DMS153 (cell line): ENCODE measurements around the gene C22orf39.
A peak's percentile ranks its signal among the peaks of the same experiment; 100 is the strongest.

ENCODE experiments used
- DNase-seq: peaks from one replicate; lab custom pipeline; 2025; lab: John Stamatoyannopoulos, UW

The C22orf39 gene, protein sequence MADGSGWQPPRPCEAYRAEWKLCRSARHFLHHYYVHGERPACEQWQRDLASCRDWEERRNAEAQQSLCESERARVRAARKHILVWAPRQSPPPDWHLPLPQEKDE

DNA sequence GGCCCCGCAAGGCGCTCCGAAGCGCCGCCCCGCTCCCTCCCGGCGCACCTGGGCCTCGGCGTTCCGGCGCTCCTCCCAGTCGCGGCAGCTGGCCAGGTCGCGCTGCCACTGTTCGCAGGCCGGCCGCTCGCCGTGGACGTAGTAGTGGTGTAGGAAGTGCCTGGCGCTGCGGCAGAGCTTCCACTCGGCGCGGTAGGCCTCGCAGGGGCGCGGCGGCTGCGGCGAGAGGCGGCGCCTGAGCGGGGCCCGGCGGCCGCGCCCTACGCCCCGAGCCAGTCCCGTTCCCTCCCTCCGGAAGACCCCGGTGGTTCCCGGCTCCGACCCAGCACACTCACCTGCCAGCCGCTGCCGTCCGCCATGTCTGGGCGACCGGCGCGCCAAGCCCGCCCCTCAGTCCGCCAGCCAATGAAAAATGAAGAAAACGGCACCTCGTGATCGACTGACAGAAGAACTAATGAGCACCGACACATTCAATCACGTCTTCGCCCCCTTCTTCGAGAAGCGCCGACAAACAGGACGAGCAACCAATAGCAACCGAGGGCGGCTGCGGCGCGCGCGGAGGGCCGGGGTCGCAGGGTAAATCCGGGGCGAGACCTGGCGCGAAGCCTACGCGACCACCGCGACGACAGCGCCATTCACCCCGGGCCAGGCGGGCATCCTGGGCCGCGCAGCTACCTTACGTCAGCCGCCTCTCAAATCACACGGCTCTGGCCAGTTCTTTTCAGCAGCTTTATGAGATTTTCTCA is at the start of gene C22orf39:
Gene C22orf39, minus strand, starts transcription at position 382 of the 746 bp plus-strand sequence. Its CDS starts 23 bp downstream, at position 359.
- peak; percentile 91 for DNase-seq

DNA sequence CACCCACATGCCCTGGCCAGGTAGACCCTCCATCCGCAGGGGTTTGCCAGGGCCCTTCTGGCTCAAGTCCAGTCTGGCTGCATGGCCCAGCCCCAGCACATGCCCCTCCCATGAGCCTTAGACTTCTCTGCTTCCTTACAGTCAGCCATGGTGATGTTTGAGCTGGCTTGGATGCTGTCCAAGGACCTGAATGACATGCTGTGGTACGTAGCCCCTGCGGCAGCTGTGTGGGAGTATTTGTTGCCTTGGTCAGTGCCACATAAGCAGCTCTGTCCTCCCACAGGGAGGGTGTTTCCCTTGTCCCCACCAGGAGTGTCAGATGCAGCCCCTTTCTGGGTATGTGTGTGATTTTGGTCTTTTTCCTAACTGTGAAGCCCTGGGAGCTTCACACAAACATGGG is 49.7 kb upstream of the C22orf39 start:
- DNase-seq, result no peak

GRCh38 chr22:19496324-19496630 is 48.8 kb upstream of the C22orf39 start:
- DNase-seq, result no peak

DNA sequence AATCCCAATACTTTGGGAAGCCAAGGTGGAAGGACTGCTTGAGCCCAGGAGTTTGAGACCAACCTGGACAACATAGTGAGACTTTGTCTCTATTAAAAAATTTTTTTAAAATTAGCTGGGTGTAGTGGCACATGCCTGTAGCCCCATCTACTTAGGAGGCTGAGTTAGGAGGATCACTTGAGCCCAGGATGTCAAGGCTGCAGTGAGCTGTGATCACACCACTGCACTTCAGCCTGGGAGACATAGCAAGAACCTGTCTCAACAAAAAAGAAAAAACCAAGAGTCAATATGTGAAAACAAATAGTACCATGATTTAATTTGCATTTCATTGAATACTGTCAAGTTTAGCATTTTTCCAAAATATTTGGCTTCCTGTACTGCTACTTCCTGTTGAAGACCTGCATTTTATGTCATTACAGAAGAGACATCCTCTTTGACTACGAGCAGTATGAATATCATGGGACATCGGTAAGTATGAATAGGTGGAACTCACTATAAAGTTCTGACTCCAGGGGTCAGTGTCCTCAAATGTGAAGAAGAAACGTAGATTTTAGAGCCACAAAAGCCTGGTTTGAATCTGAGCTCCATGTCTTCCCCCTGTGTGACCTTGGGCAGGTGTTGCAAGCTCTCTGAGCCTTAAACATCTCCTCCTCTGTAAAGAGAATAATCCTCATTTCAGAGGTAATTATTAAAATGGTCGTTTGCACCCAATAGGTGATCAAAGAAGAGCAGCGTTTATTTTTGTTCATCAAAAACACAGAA is 48.2 kb upstream of the C22orf39 start:
- peak; percentile 10 for DNase-seq

- no peak for DNase-seq
These were observed 47.2 kb upstream of the C22orf39 start for GRCh38 chr22:19494676-19495173.

- DNase-seq, result no peak
These were observed 46.6 kb upstream of the C22orf39 start for GRCh38 chr22:19494001-19494560.

DNA sequence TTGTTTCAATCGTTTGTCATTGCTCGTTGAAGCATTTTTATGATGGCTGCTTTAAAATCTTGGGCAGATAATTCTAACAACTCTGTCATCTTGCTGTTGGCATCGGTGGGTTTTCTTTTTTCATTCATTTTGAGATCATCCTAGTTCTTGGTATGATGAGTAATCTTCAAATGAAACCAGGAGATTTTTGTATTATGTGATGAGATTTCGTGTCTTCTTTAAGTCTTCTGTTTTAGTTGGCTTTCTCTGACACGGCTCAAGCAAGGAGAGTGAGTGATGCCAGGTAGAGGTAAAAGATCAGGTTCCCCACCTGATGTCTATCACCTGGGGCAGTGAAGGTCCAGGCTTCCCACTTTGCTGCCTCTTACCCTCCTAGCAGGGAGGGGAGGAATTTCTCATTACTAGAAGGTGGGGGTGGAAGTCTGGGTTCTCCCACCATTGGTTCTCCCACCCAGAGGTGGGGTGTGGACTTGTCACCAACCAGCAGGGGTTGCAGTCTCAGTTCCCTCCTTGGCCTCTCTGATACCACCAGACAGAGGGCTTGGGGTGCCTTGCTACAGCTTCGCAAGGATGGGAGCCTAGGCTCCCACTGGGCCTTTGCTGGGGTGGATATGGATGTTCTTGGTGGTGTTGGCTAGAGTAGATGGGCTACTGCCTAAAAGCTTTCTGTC is 45.1 kb upstream of the C22orf39 start:
- DNase-seq, result no peak

DNA sequence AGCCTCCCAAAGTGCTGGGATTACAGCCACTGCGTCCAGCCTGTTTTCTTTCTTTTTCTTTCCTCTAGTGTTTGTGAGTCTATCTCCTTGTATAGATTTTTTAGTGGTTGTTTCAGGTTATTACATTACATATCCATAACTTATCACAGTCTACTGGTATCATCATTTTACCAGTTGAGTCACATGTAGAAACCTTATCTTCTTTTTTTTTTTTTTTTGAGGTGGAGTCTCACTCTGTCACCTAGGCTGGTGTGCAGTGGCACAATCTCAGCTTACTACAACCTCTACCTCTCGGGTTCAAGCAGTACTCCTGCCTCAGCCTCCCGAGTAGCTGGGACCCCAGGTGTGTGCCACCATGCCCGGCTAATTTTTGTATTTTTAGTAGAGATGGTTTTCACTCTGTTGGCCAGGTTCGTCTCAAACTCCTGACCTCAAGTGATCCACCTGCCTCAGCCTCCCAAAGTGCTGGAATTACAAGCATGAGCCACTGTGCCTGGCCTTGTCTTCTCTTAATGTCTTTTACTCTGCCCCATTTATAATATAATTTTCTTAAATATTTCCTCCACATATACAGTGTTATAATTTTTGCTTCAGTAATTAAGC is 43.2 kb upstream of the C22orf39 start:
- DNase-seq, result no peak

DNA sequence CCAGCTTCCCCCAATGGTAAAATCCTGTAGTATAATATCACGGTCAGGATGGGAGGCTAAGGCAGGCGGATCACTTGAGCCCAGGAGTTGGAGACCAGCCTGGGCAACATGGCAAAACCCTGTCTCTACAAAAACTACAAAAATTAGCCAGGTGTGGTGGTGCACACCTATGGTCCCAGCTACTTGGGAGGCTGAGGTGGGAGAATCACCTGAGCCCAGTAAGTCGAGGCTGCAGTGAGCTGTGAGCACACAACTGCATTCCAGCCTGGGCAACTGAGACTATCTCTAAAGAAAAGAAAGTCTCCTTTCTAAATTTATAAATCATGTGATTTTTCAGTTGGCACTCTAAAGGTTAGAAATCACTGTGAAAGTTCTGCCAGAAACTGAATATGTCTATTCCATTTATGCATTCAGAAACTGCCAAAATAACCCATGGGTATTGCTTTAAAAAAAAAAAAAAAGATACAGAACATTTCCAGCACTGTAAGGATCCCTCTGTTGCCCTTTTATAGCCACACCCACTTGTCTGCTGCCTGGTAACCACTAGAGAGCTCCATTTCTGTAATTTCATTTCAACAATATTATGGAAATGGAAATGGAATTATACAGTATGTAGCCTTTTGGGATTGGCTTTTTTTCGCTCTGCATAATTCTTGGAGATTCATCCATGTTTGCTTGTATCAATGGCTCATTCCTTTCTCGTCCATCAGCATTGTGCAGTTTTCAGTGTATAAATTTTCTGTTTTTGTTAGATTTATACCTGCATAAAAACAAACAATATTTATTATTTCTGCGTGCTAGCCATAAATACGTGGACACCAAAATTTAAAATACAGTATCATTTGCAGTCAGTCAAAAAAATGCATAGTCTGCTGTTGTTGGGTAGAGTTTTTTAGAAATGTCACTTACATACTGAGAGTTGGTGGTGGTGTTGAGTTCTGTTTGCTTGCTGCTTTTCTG is 41.7 kb upstream of the C22orf39 start:
- no peak for DNase-seq

DNA sequence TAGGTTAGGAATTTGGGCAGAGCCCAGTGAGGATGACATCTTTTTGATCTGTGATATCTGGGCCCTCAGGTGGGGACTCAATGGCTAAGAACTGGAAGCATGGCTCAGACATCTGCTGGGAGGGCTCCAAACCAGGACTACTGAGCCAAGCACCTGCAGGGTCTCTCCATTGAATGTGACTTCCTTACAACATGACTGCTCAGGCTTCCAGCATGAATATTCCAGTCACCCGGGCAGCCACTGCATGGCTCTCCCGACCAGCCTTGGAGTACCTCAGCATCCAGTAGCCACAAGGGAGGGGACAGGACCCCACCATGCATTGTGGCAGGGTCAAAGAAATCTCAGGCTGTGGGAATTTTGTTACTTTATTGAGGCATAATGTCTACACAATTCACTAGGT is 40.8 kb upstream of the C22orf39 start:
- DNase-seq, result no peak

DNA sequence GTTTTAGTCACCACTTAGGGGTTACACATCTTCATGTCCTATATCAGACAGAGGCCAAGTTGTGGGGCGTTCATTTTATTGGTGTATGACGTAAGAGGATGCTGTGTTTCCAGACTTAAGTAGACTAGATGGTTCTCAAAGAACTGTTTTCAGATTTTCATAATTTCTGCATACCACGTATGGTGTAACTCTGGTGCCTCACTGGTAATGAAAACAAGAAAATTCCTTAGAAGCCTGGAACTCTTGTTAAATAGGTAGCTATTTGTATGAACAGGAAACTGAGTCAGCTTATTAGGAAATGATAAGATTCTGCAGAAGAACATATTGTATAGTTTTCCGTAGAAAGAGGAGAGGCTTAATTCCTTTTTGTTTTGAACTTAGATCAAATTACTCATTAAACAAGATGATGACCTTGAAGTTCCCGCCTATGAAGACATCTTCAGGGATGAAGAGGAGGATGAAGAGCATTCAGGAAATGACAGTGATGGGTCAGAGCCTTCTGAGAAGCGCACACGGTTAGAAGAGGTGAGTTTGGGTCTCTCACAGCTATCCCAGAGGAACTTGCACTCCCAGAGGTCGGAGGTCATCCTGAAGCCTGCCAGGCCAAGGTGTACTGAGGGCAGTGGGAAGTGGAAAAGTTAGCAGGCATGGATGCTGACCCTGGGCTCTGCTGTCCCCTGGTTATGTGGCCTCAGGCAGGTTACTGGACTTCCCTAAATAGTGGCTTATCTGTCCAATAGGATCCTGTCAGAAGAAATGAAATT is 36.2 kb upstream of the C22orf39 start:
- DNase-seq, result no peak

- DNase-seq, result no peak
These were observed 34.8 kb upstream of the C22orf39 start for GRCh38 chr22:19482297-19482696.

DNA sequence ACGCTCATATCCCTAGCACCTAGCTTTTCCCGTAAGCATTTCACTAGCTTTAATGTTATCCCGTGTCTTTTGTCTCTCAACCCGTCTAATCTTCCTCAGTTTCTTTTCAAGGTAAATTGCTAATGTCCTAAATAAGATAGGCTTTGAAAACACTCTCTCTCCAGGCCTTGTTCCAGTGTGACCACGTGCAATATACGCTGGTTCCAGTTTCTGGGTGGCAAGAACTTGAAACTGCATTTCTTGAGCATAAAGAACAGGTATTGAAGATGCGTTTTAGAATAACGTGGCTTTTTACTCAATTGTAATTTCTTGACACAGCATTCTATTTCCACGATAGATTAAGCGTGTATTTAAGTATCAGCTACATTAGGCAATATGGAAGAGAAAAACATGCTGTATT is 33.3 kb upstream of the C22orf39 start:
- no peak for DNase-seq

DNA sequence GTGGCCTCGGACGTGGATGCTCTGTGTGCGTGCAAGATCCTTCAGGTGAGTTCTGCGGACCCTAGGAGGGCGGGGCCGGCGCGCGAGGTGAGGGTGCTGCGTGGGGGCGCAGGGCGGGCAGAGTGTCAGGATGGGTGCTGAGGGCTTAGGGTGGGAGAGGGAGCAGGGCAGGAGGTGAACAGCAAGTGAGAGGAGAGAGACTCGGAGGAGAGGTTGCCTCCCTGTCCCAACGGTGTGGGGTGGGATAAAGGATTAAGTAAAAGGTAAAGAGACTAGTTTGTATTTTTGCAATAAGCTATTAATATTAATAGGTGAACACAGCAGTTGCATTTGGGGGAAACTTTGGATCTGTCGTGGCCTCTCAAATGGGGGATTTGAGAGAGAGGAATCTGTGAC is 32.7 kb upstream of the C22orf39 start:
- DNase-seq, result no peak

GRCh38 chr22:19479355-19480172 is 32.1 kb upstream of the C22orf39 start, which contains the start of gene CDC45:
Gene CDC45 (plus strand): TSS chr22:19479920. CDS start chr22:19479969, 49 bp downstream.
- DNase-seq, result peak; percentile 96

- peak; percentile 70 for DNase-seq
These were observed 31.4 kb upstream of the C22orf39 start, which contains the start of gene UFD1 for GRCh38 chr22:19478901-19479354. Gene UFD1 (minus strand): TSS chr22:19479193. CDS start chr22:19479085, 108 bp downstream.

GRCh38 chr22:19478045-19478900 is 30.8 kb upstream of the C22orf39 start:
- no peak for DNase-seq
